Stimulated activated CD8-positive, alpha-beta memory T cell treated with anti-CD3 and anti-CD28 coated beads, Interleukin-12 subunit alpha, Interleukin-12 subunit beta, amount 100 ng/mL, for 24 hours (primary cell): ENCODE results near the gene GNA15.

Source experiments
- DNase-seq: peaks from one replicate; pipeline ENCODE4 v3.0.0-alpha.2; 2020; ENCODE audit errors: extremely low read depth

The GNA15 gene

GRCh38 chr19:3175781-3176714 lies 40.2 kb downstream of the GNA15 start:
- DNase-seq = no peak

- no peak for DNase-seq
Measured at GRCh38 chr19:3176715-3177501, 41.1 kb downstream of the GNA15 start.

- DNase-seq = peak; percentile 31
Measured at GRCh38 chr19:3178377-3178972, 42.6 kb downstream of the GNA15 start, which contains the start of gene S1PR4. S1PR4 (plus strand) TSS chr19:3178769; CDS start chr19:3178793, 24 bp downstream.

GRCh38 chr19:3178973-3179738 lies 43.3 kb downstream of the GNA15 start:
- no peak for DNase-seq

GRCh38 chr19:3179739-3180293 lies 44.0 kb downstream of the GNA15 start:
- no peak for DNase-seq

- no peak for DNase-seq
Measured at GRCh38 chr19:3183721-3184641, 48.1 kb downstream of the GNA15 start.

GRCh38 chr19:3184847-3185460 lies 49.1 kb downstream of the GNA15 start:
- DNase-seq = no peak

GRCh38 chr19:3185461-3186159 lies 49.8 kb downstream of the GNA15 start, which contains the start of gene NCLN:
NCLN (plus strand) TSS chr19:3185930; CDS start chr19:3186031, 101 bp downstream.
- DNase-seq = peak; percentile 86

- no peak for DNase-seq
Measured at GRCh38 chr19:3186160-3186688, 50.4 kb downstream of the GNA15 start.

GRCh38 chr19:3186891-3187661 lies 51.2 kb downstream of the GNA15 start:
- DNase-seq = no peak

- no peak for DNase-seq
Measured at GRCh38 chr19:3187662-3188511, 52.1 kb downstream of the GNA15 start.

GRCh38 chr19:3188627-3189596 lies 53.1 kb downstream of the GNA15 start:
- DNase-seq = no peak

GRCh38 chr19:3189702-3190469 lies 54.1 kb downstream of the GNA15 start:
- no peak for DNase-seq

GRCh38 chr19:3190470-3190770 lies 54.6 kb downstream of the GNA15 start:
- no peak for DNase-seq
